Stomach (tissue), 9 donors: Measurements from ENCODE around the gene VEZT. TPM values are rescaled to one million over a fixed set of nuclear protein-coding genes. Genes with fewer than 3 reads are reported as not detected.

ENCODE experiments used
- DNase-seq, 2 donors: peaks; one replicate each; pipeline versions ENCODE4 v3.0.0 to v3.0.0-alpha.2; 2013 to 2019
- H3K27ac ChIP-seq, 5 donors: fragments of 200-600 bp in 4 of 5; sonication (generic) in 4 of 5; one replicate each; pipeline ENCODE4 v1.5.1; 2013 to 2019; ENCODE audit warnings: mild to moderate bottlenecking in 1 of 5, moderate library complexity in 1 of 5
- H3K27me3 ChIP-seq, 3 donors: fragments of 200-600 bp; sonication (generic); one replicate each; pipeline ENCODE4 v1.5.1; 2017 to 2019; ENCODE audit warnings: mixed run types in 1 of 3
- H3K36me3 ChIP-seq, 4 donors: fragments of 200-600 bp; sonication (generic); 1 replicate in 3 of 4; 2 replicates in 1 of 4; pipeline ENCODE4 v1.5.1; 2016 to 2019
- H3K4me1 ChIP-seq, 4 donors: fragments of 200-600 bp; sonication (generic); one replicate each; pipeline ENCODE4 v1.5.1; 2016 to 2019
- H3K4me3 ChIP-seq, 4 donors: fragments of 200-600 bp; sonication (generic) in 3 of 4; one replicate each; pipeline ENCODE4 v1.5.1; 2016 to 2019; ENCODE audit warnings: mild to moderate bottlenecking in 1 of 4
- H3K9me3 ChIP-seq, 4 donors: fragments of 200-600 bp; sonication (generic); one replicate each; pipeline ENCODE4 v1.5.1; 2016 to 2019
- EP300 ChIP-seq: sonication (generic); formaldehyde crosslinking; IDR thresholded peaks from one replicate; pipeline ENCODE4 v1.6.1; 2017; ENCODE audit warnings: antibody characterized with exemption
- POLR2A ChIP-seq, 4 donors: fragments of 450-650 bp; IDR thresholded peaks; one replicate each; pipeline ENCODE4 v1.6.1; 2016; ENCODE audit warnings: antibody characterized with exemption in 4 of 4, control low read depth in 2 of 4, mild to moderate bottlenecking in 1 of 4, moderate library complexity in 1 of 4
- POLR2AphosphoS5 ChIP-seq, 3 donors: sonication (generic); formaldehyde crosslinking; IDR thresholded peaks; one replicate each; pipeline ENCODE4 v1.6.1; 2016; ENCODE audit warnings: antibody characterized with exemption in 3 of 3
- WGBS, 5 donors: extraction: QIAGEN DNeasy Blood & Tissue Kit in 3 of 5; methylation state at CpG; one replicate each; pipeline versions ENCODE4 v1.1.5 to v1.1.7; 2013 to 2018; 5-methylcytosine and 5-hydroxymethylcytosine counted together
- intact Hi-C: fragments of 100-400 bp; cut with DNase I; formaldehyde crosslinking; loops from one replicate; pipeline ENCODE4 v1.15.1; 2023; ENCODE audit warnings: low total_unique reads
- polyA plus RNA-seq, 3 donors: library from polyadenylated mRNA; stranded (reverse); fragments of 200-250 nt; gene quantifications; one replicate each; pipeline ENCODE4 v1.2.3, GENCODE V29; 2013
- total RNA-seq, 5 donors: library from RNA; depleted of rRNA; stranded (reverse); fragments of >200 nt; gene quantifications; one replicate each; pipeline versions ENCODE4 v1.1.0 to v1.2.3, GENCODE V29; 2014 to 2016
- TF ChIP-seq, protein P1 (sequence below), 7 experiments: fragments of 450-650 bp in 4 of 7; fragments of 200-600 bp in 3 of 7; sonication (generic) in 3 of 7; IDR thresholded peaks; one replicate each; pipeline ENCODE4 v1.5.1; 2016 to 2019; ENCODE audit warnings: antibody characterized with exemption in 7 of 7, control low read depth in 2 of 7, mild to moderate bottlenecking in 1 of 7
- donor health status: healthy with polysubstance abuse.
- donor health status: Bipolar disorder and iron deficiency.
- donor health status: healthy.

Gene VEZT
- total and polyA plus RNA-seq, 8 donors = 11.0 to 165 (median 46.7) TPM

DNA sequence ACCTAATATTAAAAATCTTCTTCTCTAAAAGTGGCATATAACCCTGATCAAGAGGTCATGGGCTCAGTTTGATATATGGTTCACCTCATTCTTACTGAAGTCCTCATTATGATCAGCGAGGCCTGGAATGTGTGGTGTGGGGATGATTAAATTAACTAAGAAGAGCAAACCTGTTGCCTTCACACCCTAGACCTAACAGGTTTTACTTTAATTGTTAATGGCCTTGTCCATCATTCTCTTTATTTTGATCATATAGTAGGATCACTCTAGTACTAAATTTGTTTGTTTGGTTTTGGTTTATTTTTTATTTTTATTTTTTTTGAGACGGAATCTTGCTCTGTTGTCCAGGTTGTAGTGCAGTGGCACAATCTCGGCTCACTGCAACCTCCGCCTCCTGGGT, 43.5 kb downstream of the VEZT start:
- no peaks in the 10 kb centered on the region for H3K9me3 ChIP-seq
- no peaks in the 10 kb centered on the region for H3K27me3 ChIP-seq
- no peak for TF ChIP-seq POLR2AphosphoS5 (IDR thresholded peaks at IDR 0.05)
- TF ChIP-seq, protein P1, sequence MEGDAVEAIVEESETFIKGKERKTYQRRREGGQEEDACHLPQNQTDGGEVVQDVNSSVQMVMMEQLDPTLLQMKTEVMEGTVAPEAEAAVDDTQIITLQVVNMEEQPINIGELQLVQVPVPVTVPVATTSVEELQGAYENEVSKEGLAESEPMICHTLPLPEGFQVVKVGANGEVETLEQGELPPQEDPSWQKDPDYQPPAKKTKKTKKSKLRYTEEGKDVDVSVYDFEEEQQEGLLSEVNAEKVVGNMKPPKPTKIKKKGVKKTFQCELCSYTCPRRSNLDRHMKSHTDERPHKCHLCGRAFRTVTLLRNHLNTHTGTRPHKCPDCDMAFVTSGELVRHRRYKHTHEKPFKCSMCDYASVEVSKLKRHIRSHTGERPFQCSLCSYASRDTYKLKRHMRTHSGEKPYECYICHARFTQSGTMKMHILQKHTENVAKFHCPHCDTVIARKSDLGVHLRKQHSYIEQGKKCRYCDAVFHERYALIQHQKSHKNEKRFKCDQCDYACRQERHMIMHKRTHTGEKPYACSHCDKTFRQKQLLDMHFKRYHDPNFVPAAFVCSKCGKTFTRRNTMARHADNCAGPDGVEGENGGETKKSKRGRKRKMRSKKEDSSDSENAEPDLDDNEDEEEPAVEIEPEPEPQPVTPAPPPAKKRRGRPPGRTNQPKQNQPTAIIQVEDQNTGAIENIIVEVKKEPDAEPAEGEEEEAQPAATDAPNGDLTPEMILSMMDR (IDR thresholded peaks at IDR 0.05) = no peak
- TF ChIP-seq EP300 = no peak
- no peak for TF ChIP-seq POLR2A (IDR thresholded peaks at IDR 0.05)
- 94 to 100% (median 98%) methylated on average over 4 of the region's 4 CpGs for WGBS, 5 donors
- H3K4me1 ChIP-seq = peaks cover 0 to 15% (median 9%) of the 10 kb centered on the region in 4 donors
- intact Hi-C loops = no loop called here
- no peak overlapping the region for H3K4me3 ChIP-seq
- no peak for DNase-seq
- no peak overlapping the region for H3K27ac ChIP-seq
- H3K36me3 ChIP-seq = peaks cover 12 to 68% (median 66%) of the 10 kb centered on the region in 4 donors

DNA sequence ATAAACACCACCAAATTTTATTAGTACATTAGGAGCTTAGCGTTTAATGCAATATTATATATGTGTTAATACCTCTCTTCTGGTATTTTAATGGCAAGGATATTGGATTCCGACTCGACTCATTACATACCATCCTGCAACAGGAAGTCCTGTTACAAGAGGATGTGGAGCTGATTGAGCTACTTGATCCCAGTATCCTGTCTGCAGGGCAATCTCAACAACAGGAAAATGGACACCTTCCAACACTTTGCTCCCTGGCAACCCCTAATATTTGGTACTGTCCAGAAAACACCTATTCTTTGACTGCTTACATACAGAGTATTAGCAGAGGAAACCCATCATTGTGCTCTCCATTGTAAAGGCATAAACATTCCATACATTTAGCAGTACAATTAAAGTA, 45.2 kb downstream of the VEZT start:
- 81 to 92% (median 85%) methylated on average over 3 of the region's 3 CpGs for WGBS, 5 donors
- Histone ChIP-seq H3K4me3 (no peak overlapping the region), H3K4me1 (peaks cover 0 to 15% (median 7%) of the 10 kb centered on the region in 4 donors), H3K27ac (no peak overlapping the region), H3K9me3 (no peaks in the 10 kb centered on the region), H3K36me3 (peaks cover 6 to 68% (median 66%) of the 10 kb centered on the region in 4 donors), H3K27me3 (no peaks in the 10 kb centered on the region)
- DNase-seq = peak in 1 of 2 donors; percentile 59
- intact Hi-C loops = no loop called here
- TF ChIP-seq EP300 (no peak), POLR2A (IDR thresholded peaks at IDR 0.05) (no peak), POLR2AphosphoS5 (IDR thresholded peaks at IDR 0.05) (no peak)
- TF ChIP-seq, protein P1 (IDR thresholded peaks at IDR 0.05) = no peak

DNA sequence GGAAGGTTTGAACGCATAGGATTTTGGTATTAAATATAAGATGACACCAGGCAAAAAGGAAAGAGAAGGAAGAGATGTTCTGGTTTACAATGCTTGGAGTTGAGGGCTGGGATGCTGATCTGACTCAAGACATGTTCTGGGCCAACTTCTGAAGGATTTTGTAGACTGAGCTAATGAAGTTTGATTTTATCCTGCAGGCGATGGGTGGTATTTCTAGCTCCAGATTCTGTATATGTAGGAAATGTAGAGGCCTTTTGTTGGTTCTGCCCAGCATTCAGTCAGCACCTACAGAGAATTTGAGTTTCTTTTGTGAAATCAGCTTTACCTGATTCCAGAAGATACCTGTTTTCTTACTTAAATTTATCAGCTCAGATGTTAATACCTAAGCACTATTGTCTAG, 48.2 kb downstream of the VEZT start:
- H3K9me3 ChIP-seq = no peaks in the 10 kb centered on the region
- DNase-seq = no peak
- no peak overlapping the region for H3K27ac ChIP-seq
- no peak overlapping the region for H3K4me3 ChIP-seq
- TF ChIP-seq EP300 (no peak), POLR2A (IDR thresholded peaks at IDR 0.05) (no peak), POLR2AphosphoS5 (IDR thresholded peaks at IDR 0.05) (no peak)
- TF ChIP-seq, protein P1 (IDR thresholded peaks at IDR 0.05) = no peak
- intact Hi-C loops = no loop called here
- no peaks in the 10 kb centered on the region for H3K27me3 ChIP-seq
- no peaks in the 10 kb centered on the region for H3K4me1 ChIP-seq
- WGBS, 5 donors = 92 to 100% (median 96%) methylated on average over 2 of the region's 2 CpGs
- H3K36me3 ChIP-seq = peaks cover 6 to 76% (median 71%) of the 10 kb centered on the region in 4 donors

DNA sequence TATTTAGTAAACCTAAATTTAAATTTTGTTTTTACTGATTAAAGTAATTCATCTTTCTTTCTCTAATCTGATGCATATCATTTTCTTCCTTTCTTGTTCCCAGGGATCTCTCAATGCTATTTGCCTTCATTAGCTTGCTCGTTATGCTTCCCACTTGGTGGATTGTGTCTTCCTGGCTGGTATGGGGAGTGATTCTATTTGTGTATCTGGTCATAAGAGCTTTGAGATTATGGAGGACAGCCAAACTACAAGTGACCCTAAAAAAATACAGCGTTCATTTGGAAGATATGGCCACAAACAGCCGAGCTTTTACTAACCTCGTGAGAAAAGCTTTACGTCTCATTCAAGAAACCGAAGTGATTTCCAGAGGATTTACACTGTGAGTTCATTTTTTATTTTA, 48.6 kb downstream of the VEZT start:
- WGBS, 5 donors = 90 to 93% (median 92%) methylated on average over 6 of the region's 6 CpGs
- no peak for DNase-seq
- intact Hi-C loops = no loop called here
- no peaks in the 10 kb centered on the region for H3K27me3 ChIP-seq
- H3K36me3 ChIP-seq = peaks cover 6 to 81% (median 71%) of the 10 kb centered on the region in 4 donors
- H3K4me3 ChIP-seq = no peak overlapping the region
- no peak overlapping the region for H3K27ac ChIP-seq
- TF ChIP-seq POLR2A (IDR thresholded peaks at IDR 0.05) = no peak
- TF ChIP-seq POLR2AphosphoS5 (IDR thresholded peaks at IDR 0.05) = no peak
- TF ChIP-seq, protein P1 (IDR thresholded peaks at IDR 0.05) = no peak
- no peak for TF ChIP-seq EP300
- H3K9me3 ChIP-seq = no peaks in the 10 kb centered on the region
- H3K4me1 ChIP-seq = no peaks in the 10 kb centered on the region
